Measurements from ENCODE around the gene SMIM17.
"Not testable (repeated sequence)": the region's sequence is repeated elsewhere in the genome, so short reads cannot be mapped to it uniquely, and the experiment has no call there.

Gene SMIM17

DNA sequence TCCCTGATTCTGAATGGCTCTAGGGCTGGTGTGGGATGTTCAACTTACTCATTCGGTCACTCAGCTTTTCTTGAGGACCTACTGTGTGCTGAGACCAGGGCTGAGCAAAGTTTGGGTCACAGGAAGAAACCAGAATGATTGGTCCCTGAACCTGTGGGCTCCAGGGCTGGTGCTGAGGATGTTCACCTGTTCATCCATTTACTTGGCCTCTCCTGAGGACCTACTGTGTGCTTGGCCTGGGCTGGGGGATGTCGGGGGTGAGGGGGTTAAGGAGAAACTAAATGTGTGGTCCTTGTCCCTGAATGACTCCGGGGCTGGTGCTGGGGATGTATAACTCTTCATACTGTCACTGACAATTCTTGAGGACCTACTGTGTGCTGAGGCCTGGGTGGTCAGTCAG, 18.3 kb downstream of the SMIM17 start:
- no peak for DNase-seq

GRCh38 chr19:56663931-56664500, 21.1 kb downstream of the SMIM17 start:
- no peak for DNase-seq

DNA sequence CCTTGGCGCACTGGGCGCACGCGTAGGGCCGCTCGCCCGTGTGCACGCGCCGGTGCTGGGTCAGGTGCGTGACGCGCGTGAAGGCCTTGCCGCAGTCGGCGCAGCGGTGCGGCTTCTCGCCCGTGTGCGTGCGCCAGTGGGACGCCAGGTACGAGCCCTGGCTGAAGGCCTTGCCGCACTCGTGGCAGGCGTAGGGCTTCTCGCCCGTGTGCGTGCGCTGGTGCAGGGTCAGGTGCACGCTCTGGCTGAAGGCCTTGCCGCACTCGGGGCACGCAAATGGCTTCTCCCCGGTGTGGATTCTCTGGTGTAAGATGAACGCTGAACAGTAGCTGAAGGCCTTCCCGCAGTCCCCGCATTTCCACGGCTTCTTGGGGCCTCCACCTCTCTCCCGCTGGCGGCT, 21.6 kb downstream of the SMIM17 start:
- no peak for DNase-seq

DNA sequence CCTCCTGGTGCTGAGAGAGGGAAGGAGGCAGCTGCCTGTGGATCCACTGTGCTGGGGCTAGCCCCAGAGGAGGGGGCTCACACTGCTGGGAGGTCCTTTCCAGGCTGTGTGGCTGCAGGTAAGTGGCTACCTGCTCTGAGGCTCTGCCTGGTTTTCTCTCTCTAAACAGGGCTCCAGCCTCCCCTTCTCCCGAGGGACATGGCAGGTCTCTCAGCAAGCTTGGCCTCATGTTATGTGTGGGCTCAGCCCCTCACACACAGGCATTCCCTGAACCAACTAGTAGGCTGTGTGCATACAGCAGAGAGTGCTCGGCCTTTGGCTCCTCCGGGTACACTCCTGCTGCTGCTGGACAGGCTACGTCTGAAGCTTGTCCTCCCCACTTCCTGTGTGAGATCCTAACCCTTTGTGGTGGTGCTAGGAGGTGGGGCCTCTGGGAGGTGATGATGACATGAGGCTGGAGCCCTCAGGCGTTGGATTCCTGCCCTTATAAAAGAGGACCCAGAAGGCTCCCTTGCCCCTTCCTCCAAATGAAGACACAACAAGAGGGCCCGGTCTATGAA, 24.4 kb downstream of the SMIM17 start:
- no peak for DNase-seq

GRCh38 chr19:56668676-56669075, 25.7 kb downstream of the SMIM17 start:
- DNase-seq, result no peak

DNA sequence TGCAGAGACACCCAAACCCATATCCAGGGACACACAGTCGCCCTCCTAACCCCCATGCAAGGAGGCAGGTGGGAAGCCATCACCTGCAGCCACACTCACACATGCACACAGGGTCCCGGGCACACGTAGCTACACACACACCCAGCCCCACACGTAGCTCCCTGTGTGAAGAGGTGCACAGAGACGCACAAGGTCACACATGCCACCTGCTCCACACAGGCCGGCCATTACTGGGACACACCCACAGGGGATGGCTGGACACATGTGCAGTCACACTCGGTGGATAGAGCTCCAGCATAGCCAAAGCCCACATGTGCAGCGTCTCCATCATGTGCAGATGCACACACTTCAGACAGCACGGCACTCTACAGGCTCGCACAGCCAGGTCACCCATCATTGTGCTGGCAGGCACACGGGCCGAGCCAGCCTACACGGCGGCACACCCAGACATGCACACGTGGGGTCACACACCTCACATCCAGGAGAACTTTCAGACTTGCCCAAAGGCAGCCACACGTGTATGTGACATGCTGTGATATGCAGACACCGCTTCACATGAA, 27.5 kb downstream of the SMIM17 start:
- no peak for DNase-seq

DNA sequence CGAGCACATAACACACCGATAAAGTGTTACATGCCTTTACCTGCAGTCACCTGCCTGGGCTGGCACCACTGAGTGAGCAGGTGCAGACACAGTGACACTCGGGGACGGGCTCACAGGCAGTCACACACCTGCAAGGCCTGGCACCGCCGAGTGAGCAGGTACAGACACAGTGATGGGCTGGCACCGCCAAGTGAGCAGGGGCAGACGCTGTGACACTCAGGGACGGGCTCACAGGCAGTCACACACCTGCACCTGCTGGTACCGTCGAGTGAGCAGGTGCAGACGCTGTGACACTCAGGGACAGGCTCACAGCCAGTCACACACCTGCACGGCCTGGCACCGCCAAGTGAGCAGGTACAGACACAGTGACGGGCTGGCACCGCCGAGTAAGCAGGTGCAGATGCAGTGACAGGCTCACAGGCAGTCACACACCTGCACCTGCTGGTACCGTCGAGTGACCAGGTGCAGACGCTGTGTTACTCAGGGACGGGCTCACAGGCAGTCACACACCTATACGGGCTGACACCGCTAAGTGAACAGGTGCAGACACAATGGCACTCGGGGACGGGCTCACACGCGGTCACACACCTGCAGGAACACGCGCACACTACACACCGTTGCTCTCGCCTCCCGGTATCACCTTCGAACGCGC, 28.1 kb downstream of the SMIM17 start:
- no peak for DNase-seq

DNA sequence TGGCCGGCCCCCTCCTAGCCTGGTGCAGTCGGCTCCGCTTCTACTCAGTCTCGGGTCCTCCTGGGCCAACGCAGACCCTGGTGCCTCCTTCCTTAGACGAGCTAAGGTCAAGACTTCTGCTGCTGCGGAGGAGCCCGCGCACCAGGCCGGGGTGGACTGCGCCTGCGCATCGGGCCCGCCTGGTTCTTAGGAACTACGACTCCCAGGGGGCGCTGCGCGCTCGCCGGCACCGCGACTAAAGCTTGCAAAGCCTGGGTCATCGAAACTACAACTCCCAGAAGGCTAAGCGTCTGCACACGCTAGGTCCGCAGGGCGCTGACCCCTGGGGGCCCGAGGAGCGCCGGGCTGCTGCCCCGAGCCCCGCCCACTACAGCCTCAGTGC, 28.6 kb downstream of the SMIM17 start, which contains the start of gene ZNF835:
Gene ZNF835, minus strand, starts transcription at position 145 of the 382 bp plus-strand sequence. CDS start 6,559 bp downstream, outside the sequence.
- DNase-seq, result no peak

- DNase-seq, result not testable (repeated sequence)
Observed at GRCh38 chr19:56672610-56673009, 29.7 kb downstream of the SMIM17 start.

GRCh38 chr19:56678205-56678604, 35.2 kb downstream of the SMIM17 start:
- no peak for DNase-seq

DNA sequence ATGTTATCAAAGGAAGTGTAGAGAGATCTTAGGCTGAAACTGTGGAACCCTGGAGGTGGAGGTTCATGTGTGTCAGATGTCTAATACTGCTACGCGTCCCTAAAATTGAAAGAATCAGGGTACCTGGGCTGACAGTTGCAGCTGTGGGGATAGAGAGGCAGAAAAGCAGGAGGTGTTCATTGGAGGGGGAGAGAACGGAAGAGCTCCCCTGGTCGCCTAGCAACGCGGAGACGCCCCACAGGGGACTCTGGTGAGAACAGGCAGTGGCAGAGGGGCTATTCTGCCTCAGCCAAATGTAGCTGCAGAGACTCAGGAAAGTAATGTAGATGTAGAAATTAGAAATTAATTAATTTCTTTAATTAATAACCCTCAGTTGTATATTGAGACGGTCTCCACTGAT, 38.7 kb downstream of the SMIM17 start:
- DNase-seq, result no peak

DNA sequence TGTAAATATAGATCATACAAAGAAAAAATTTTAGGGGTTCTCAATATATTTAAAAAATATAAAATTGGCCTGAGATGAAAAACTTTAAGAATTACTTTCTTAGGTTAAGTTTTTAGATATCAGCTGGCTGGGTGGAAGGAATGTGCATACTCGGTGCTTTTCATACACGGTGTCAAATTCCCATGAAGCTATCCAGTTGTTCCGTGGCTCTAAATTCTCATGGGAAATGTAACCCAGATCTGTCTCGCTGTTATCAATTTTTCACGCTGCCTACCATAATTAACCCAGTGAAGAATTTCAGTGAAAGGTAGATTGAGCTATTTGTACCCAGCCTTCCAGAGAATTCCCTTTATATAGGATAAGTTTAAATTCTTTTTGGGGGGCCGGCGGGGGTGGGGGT, 40.2 kb downstream of the SMIM17 start:
- DNase-seq, result no peak

DNA sequence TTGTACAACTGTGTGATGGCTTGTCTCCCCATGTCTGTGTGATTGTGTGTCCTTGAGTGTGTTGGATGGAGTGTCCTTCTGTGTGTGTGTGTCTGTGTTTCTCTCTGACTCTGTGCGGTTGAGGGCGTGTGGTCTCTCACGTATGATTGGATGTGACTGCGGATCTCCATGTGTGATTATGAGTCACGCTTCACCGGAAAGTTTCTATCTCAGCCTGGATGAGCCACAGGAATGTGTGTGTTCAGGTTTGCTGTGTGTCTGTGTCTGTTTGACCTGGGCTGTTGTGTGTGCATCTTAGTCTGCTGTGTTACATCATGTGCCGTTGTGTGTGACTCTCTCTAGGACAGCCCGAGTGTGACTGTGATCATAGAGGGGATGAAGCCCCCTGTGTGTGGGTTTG, 44.1 kb downstream of the SMIM17 start:
- no peak for DNase-seq

DNA sequence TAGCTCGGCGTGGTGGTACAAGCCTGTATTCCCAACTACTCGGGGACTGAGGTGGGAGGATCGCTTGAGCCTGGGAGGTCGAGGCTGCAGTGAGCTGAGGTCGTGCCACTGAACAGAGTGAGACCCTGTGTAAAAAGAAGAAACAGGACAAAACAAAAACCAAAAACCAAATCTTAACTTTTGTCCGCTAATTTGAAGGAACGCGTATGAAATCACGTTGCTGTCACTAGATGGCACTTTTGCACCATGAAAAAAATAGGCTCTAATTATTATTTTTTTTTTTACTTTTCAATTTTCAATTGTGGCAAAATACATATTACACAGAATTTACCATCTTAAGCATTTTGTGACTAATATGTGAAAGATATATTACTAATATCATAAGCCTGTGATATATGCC, 46.2 kb downstream of the SMIM17 start:
- no peak for DNase-seq

- DNase-seq, result no peak
Observed at GRCh38 chr19:56690670-56691069, 47.7 kb downstream of the SMIM17 start.

DNA sequence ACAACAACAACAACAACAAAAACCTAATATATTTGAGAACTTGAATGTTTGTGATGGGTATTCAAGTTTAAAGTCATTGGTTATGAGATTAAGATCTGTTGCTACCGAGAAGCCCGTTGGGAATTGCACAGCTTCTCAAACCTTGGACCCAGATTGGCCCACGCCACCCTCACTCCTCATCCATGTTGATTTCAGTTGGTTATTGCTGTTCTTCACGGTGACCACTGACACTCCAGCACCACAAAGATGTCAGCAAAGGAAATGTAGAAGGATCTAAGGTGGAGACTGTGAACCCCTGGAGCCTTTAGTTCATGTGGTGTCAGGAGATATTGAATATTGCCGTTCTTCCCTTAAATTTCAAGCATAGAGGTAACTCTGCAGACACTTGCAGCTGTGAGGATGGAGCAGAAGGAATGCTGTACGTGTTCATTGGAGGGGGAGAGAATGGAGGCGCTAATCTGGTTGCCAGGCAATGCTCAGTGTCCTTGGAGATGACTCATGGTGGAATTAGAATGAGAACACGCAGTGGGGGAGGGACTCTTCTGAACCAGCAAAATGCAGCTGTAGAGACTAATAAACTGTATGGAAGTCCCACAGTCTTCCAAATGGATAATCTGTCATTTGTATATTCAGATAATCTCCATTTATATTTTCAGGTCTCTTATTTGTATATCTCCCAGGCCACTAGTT, 49.4 kb downstream of the SMIM17 start:
- DNase-seq, result no peak

GRCh38 chr19:56699552-56699951, 56.6 kb downstream of the SMIM17 start:
- no peak for DNase-seq

GRCh38 chr19:56701895-56702294, 58.9 kb downstream of the SMIM17 start:
- no peak for DNase-seq

- no peak for DNase-seq
Observed at GRCh38 chr19:56705939-56706338, 63.0 kb downstream of the SMIM17 start.
